Hepatocyte (in vitro differentiated cells): Measurements from ENCODE around the gene PGA5.
"Not testable (repeated sequence)": the region's sequence is repeated elsewhere in the genome, so short reads cannot be mapped to it uniquely, and the experiment has no call there.

Source experiments
- CTCF ChIP-seq: fragments of 200-600 bp; sonication (generic); IDR thresholded peaks from 2 replicates; pipeline ENCODE4 v1.5.1; 2016; ENCODE audit warnings: antibody characterized with exemption, mild to moderate bottlenecking; ENCODE audit not compliant: poor library complexity
- EZH2 ChIP-seq: fragments of 200-600 bp; sonication (generic); IDR thresholded peaks from 2 replicates; pipeline ENCODE4 v1.6.1; 2016; ENCODE audit warnings: antibody characterized with exemption, mild to moderate bottlenecking, borderline replicate concordance

GRCh38 chr11:61231033-61231432 lies 9.9 kb upstream of the PGA5 start:
- not testable (repeated sequence) for TF ChIP-seq EZH2, CTCF
